HEK293 (cell line): ENCODE results near the gene FNDC3A.

Source experiments
- MYNN ChIP-seq: fragments of 450-650 bp; formaldehyde crosslinking; IDR thresholded peaks from 2 replicates; pipeline ENCODE4 v1.5.1; 2016; ENCODE audit warnings: missing biosample characterization, missing genetic modification characterization, borderline replicate concordance
- SETDB1 ChIP-seq: IDR thresholded peaks from one replicate; pipeline ENCODE4 v1.6.1; 2017; ENCODE audit warnings: mild to moderate bottlenecking, low read length, moderate library complexity, mixed read lengths; ENCODE audit not compliant: insufficient read length
- ZNF140 ChIP-seq: fragments of 450-650 bp; formaldehyde crosslinking; IDR thresholded peaks from 2 replicates; pipeline ENCODE4 v1.5.1; 2016; ENCODE audit warnings: missing biosample characterization, missing genetic modification characterization
- ZNF544 ChIP-seq: fragments of 450-650 bp; formaldehyde crosslinking; IDR thresholded peaks from 2 replicates; pipeline ENCODE4 v1.5.0; 2017; ENCODE audit warnings: missing biosample characterization, missing genetic modification characterization
- TF ChIP-seq, protein P1 (sequence below): fragments of 450-650 bp; formaldehyde crosslinking; IDR thresholded peaks from 2 replicates; pipeline ENCODE4 v1.5.1; 2016; ENCODE audit warnings: missing biosample characterization, missing genetic modification characterization
- TF ChIP-seq, protein P2 (sequence below): fragments of 450-650 bp; formaldehyde crosslinking; IDR thresholded peaks from 2 replicates; pipeline ENCODE4; 2016; ENCODE audit warnings: missing biosample characterization, missing genetic modification characterization
- TF ChIP-seq, protein P3 (sequence below): fragments of 450-650 bp; formaldehyde crosslinking; IDR thresholded peaks from 2 replicates; pipeline ENCODE4 v1.5.1; 2016; ENCODE audit warnings: missing biosample characterization, missing genetic modification characterization, low read depth

DNA sequence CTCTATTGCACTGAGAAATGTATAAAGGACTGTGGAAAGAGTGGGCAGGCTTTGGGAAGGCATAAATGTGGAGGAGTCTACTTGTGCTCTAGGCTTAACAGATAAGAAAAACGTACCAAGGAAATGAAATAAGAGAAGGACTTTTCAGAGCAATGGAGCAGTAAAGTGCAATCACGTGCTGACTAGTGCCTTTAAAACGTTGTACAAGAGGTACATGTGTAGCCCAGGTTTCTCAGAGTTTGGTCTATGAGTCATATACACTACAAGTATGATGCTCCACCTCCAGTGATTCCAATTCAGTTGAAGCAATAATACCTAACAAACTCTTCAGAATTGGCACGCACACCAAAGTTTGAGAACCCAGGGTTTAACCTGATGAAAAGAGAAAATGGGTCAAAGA, 13.4 kb upstream of the FNDC3A start:
- TF ChIP-seq, protein P1, sequence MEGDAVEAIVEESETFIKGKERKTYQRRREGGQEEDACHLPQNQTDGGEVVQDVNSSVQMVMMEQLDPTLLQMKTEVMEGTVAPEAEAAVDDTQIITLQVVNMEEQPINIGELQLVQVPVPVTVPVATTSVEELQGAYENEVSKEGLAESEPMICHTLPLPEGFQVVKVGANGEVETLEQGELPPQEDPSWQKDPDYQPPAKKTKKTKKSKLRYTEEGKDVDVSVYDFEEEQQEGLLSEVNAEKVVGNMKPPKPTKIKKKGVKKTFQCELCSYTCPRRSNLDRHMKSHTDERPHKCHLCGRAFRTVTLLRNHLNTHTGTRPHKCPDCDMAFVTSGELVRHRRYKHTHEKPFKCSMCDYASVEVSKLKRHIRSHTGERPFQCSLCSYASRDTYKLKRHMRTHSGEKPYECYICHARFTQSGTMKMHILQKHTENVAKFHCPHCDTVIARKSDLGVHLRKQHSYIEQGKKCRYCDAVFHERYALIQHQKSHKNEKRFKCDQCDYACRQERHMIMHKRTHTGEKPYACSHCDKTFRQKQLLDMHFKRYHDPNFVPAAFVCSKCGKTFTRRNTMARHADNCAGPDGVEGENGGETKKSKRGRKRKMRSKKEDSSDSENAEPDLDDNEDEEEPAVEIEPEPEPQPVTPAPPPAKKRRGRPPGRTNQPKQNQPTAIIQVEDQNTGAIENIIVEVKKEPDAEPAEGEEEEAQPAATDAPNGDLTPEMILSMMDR (tag by site-specific recombination) = no peak
- TF ChIP-seq MYNN (tag by site-specific recombination) = no peak
- no peak for TF ChIP-seq ZNF140 (tag by site-specific recombination)
- TF ChIP-seq SETDB1 = no peak
- TF ChIP-seq, protein P2, sequence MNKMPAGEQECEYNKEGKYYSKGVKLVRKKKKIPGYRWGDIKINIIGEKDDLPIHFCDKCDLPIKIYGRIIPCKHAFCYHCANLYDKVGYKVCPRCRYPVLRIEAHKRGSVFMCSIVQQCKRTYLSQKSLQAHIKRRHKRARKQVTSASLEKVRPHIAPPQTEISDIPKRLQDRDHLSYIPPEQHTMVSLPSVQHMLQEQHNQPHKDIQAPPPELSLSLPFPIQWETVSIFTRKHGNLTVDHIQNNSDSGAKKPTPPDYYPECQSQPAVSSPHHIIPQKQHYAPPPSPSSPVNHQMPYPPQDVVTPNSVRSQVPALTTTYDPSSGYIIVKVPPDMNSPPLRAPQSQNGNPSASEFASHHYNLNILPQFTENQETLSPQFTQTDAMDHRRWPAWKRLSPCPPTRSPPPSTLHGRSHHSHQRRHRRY (tag by site-specific recombination) = no peak
- no peak for TF ChIP-seq ZNF544 (tag by site-specific recombination)
- TF ChIP-seq, protein P3, sequence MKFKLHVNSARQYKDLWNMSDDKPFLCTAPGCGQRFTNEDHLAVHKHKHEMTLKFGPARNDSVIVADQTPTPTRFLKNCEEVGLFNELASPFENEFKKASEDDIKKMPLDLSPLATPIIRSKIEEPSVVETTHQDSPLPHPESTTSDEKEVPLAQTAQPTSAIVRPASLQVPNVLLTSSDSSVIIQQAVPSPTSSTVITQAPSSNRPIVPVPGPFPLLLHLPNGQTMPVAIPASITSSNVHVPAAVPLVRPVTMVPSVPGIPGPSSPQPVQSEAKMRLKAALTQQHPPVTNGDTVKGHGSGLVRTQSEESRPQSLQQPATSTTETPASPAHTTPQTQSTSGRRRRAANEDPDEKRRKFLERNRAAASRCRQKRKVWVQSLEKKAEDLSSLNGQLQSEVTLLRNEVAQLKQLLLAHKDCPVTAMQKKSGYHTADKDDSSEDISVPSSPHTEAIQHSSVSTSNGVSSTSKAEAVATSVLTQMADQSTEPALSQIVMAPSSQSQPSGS (tag by site-specific recombination) = no peak
